Stomach (tissue), 4 donors: ENCODE measurements around the gene PARD3.

Source experiments
- CTCF ChIP-seq, 7 experiments: fragments of 450-650 bp in 4 of 7; fragments of 200-600 bp in 3 of 7; sonication (generic) in 3 of 7; IDR thresholded peaks; one replicate each; pipeline ENCODE4 v1.5.1; 2016 to 2019; ENCODE audit warnings: antibody characterized with exemption in 7 of 7, control low read depth in 2 of 7, mild to moderate bottlenecking in 1 of 7
- EP300 ChIP-seq: sonication (generic); formaldehyde crosslinking; IDR thresholded peaks from one replicate; pipeline ENCODE4 v1.6.1; 2017; ENCODE audit warnings: antibody characterized with exemption
- POLR2A ChIP-seq, 4 donors: fragments of 450-650 bp; IDR thresholded peaks; one replicate each; pipeline ENCODE4 v1.6.1; 2016; ENCODE audit warnings: antibody characterized with exemption in 4 of 4, control low read depth in 2 of 4, mild to moderate bottlenecking in 1 of 4, moderate library complexity in 1 of 4
- POLR2AphosphoS5 ChIP-seq, 3 donors: sonication (generic); formaldehyde crosslinking; IDR thresholded peaks; one replicate each; pipeline ENCODE4 v1.6.1; 2016; ENCODE audit warnings: antibody characterized with exemption in 3 of 3

GRCh38 chr10:34231441-34232180 lies 583.5 kb downstream of the PARD3 start:
- TF ChIP-seq CTCF (IDR thresholded peaks at IDR 0.05) (no peak), POLR2A (IDR thresholded peaks at IDR 0.05) (no peak), EP300 (no peak), POLR2AphosphoS5 (IDR thresholded peaks at IDR 0.05) (no peak)
